HUES48 (cell line): ENCODE data around the gene SLC37A2.

Source experiments
- H3K27ac ChIP-seq: one replicate; pipeline ENCODE4 v1.7.0; 2013; ENCODE audit warnings: low read depth, low read length, inconsistent platforms
- H3K27me3 ChIP-seq: 2 replicates; pipeline ENCODE4 v1.6.1; 2013; ENCODE audit warnings: mild to moderate bottlenecking, low read length; ENCODE audit not compliant: control insufficient read depth, insufficient read depth
- H3K36me3 ChIP-seq: 2 replicates; pipeline ENCODE4 v1.6.1; 2013; ENCODE audit warnings: low read length; ENCODE audit not compliant: control insufficient read depth, insufficient read depth
- H3K4me1 ChIP-seq: 2 replicates; pipeline ENCODE4 v1.6.1; 2013; ENCODE audit warnings: mild to moderate bottlenecking, low read length; ENCODE audit not compliant: control insufficient read depth, insufficient read depth
- H3K4me3 ChIP-seq: 2 replicates; pipeline ENCODE4 v1.5.1; 2013; ENCODE audit warnings: mild to moderate bottlenecking, low read depth, low read length
- H3K9ac ChIP-seq: 2 replicates; pipeline ENCODE4 v1.6.1; 2013; ENCODE audit warnings: mild to moderate bottlenecking, low read depth, low read length, moderate library complexity
- H3K9me3 ChIP-seq: 2 replicates; pipeline ENCODE4 v1.6.1; 2013; ENCODE audit warnings: low read length; ENCODE audit not compliant: control insufficient read depth, insufficient read depth

SLC37A2 gene

GRCh38 chr11:125078016-125078415 lies 14.9 kb downstream of the SLC37A2 start:
- no peak overlapping the region for H3K4me3 ChIP-seq

GRCh38 chr11:125078516-125079140 lies 15.5 kb downstream of the SLC37A2 start:
- no peak overlapping the region for H3K9ac ChIP-seq
- H3K27me3 ChIP-seq = no peaks in the 10 kb centered on the region
- H3K36me3 ChIP-seq = no peaks in the 10 kb centered on the region
- no peak overlapping the region for H3K4me3 ChIP-seq
- H3K4me1 ChIP-seq = no peaks in the 10 kb centered on the region; the same call in 1 of the 2 replicates
- H3K9me3 ChIP-seq = no peaks in the 10 kb centered on the region
- no peak overlapping the region for H3K27ac ChIP-seq

More at GRCh38 chr11:125078016-125078415, 14.9 kb downstream of the SLC37A2 start:
- H3K27ac ChIP-seq = no peak overlapping the region
- no peaks in the 10 kb centered on the region for H3K27me3 ChIP-seq
- no peaks in the 10 kb centered on the region; the same call in 1 of the 2 replicates for H3K4me1 ChIP-seq
- no peaks in the 10 kb centered on the region for H3K36me3 ChIP-seq
- H3K9ac ChIP-seq = no peak overlapping the region
- no peaks in the 10 kb centered on the region for H3K9me3 ChIP-seq

- Histone ChIP-seq H3K4me1 (no peaks in the 10 kb centered on the region; the same call in 1 of the 2 replicates), H3K36me3 (no peaks in the 10 kb centered on the region)
Observed at GRCh38 chr11:125079151-125079877, 16.2 kb downstream of the SLC37A2 start.

GRCh38 chr11:125079878-125080530 lies 16.9 kb downstream of the SLC37A2 start:
- Histone ChIP-seq H3K4me3 (no peak overlapping the region), H3K27me3 (no peaks in the 10 kb centered on the region), H3K9ac (no peak overlapping the region), H3K4me1 (no peaks in the 10 kb centered on the region; the same call in 1 of the 2 replicates), H3K27ac (no peak overlapping the region), H3K36me3 (no peaks in the 10 kb centered on the region), H3K9me3 (no peaks in the 10 kb centered on the region)

More at GRCh38 chr11:125079151-125079877, 16.2 kb downstream of the SLC37A2 start:
- Histone ChIP-seq H3K9me3 (no peaks in the 10 kb centered on the region), H3K27ac (no peak overlapping the region), H3K9ac (no peak overlapping the region), H3K27me3 (no peaks in the 10 kb centered on the region), H3K4me3 (no peak overlapping the region)

GRCh38 chr11:125080531-125080911 lies 17.4 kb downstream of the SLC37A2 start:
- Histone ChIP-seq H3K9me3 (no peaks in the 10 kb centered on the region), H3K9ac (no peak overlapping the region), H3K4me1 (no peaks in the 10 kb centered on the region; the same call in 1 of the 2 replicates), H3K27ac (no peak overlapping the region), H3K4me3 (no peak overlapping the region), H3K27me3 (no peaks in the 10 kb centered on the region), H3K36me3 (no peaks in the 10 kb centered on the region)

GRCh38 chr11:125081098-125081798 lies 18.1 kb downstream of the SLC37A2 start:
- Histone ChIP-seq H3K27ac (no peak overlapping the region), H3K4me1 (no peaks in the 10 kb centered on the region; the same call in 1 of the 2 replicates), H3K9ac (no peak overlapping the region), H3K9me3 (no peaks in the 10 kb centered on the region), H3K36me3 (no peaks in the 10 kb centered on the region), H3K27me3 (no peaks in the 10 kb centered on the region), H3K4me3 (no peak overlapping the region)

GRCh38 chr11:125082040-125082439 lies 18.9 kb downstream of the SLC37A2 start:
- Histone ChIP-seq H3K4me1 (no peaks in the 10 kb centered on the region; the same call in 1 of the 2 replicates), H3K4me3 (no peak overlapping the region), H3K27me3 (no peaks in the 10 kb centered on the region), H3K36me3 (no peaks in the 10 kb centered on the region), H3K27ac (no peak overlapping the region), H3K9ac (no peak overlapping the region), H3K9me3 (no peaks in the 10 kb centered on the region)

- H3K36me3 ChIP-seq = no peaks in the 10 kb centered on the region
- no peak overlapping the region for H3K4me3 ChIP-seq
- no peaks in the 10 kb centered on the region for H3K27me3 ChIP-seq
- no peaks in the 10 kb centered on the region for H3K9me3 ChIP-seq
- no peak overlapping the region for H3K9ac ChIP-seq
- no peaks in the 10 kb centered on the region; the same call in 1 of the 2 replicates for H3K4me1 ChIP-seq
- no peak overlapping the region for H3K27ac ChIP-seq
Observed at GRCh38 chr11:125082611-125083311, 19.7 kb downstream of the SLC37A2 start.

- no peak overlapping the region for H3K9ac ChIP-seq
- H3K9me3 ChIP-seq = no peaks in the 10 kb centered on the region
- no peak overlapping the region for H3K27ac ChIP-seq
- H3K36me3 ChIP-seq = no peaks in the 10 kb centered on the region
- no peaks in the 10 kb centered on the region for H3K27me3 ChIP-seq
- no peaks in the 10 kb centered on the region; the same call in 1 of the 2 replicates for H3K4me1 ChIP-seq
- no peak overlapping the region for H3K4me3 ChIP-seq
Observed at GRCh38 chr11:125083312-125084056, 20.4 kb downstream of the SLC37A2 start.

GRCh38 chr11:125084057-125084416 lies 20.9 kb downstream of the SLC37A2 start:
- H3K4me1 ChIP-seq = no peaks in the 10 kb centered on the region; the same call in 1 of the 2 replicates
- no peak overlapping the region for H3K27ac ChIP-seq
- H3K4me3 ChIP-seq = no peak overlapping the region
- no peaks in the 10 kb centered on the region for H3K27me3 ChIP-seq
- H3K9me3 ChIP-seq = no peaks in the 10 kb centered on the region
- H3K9ac ChIP-seq = no peak overlapping the region
- no peaks in the 10 kb centered on the region for H3K36me3 ChIP-seq
